GM12875 (cell line): ENCODE data around the gene WDR62.

Experiments used
- H3K4me3 ChIP-seq: one replicate; pipeline ENCODE4 v1.5.1; 2011; ENCODE audit warnings: low read depth, low read length, control low read depth
- CTCF ChIP-seq: IDR thresholded peaks from 2 replicates; pipeline ENCODE4 v1.5.1; 2011; ENCODE audit warnings: low read depth, mild to moderate bottlenecking, control low read depth, inconsistent platforms, low read length, moderate library complexity, borderline replicate concordance; ENCODE audit not compliant: insufficient read depth

Gene WDR62

GRCh38 chr19:36093146-36093662, 38.5 kb downstream of the WDR62 start:
- H3K4me3 ChIP-seq: no peak overlapping the region
- no peak for TF ChIP-seq CTCF

GRCh38 chr19:36093687-36094086, 39.0 kb downstream of the WDR62 start:
- TF ChIP-seq CTCF: no peak
- no peak overlapping the region for H3K4me3 ChIP-seq

GRCh38 chr19:36097036-36097435, 42.3 kb downstream of the WDR62 start:
- H3K4me3 ChIP-seq: no peak overlapping the region
- no peak for TF ChIP-seq CTCF

- H3K4me3 ChIP-seq: no peak overlapping the region
- no peak for TF ChIP-seq CTCF
Measured at GRCh38 chr19:36099166-36099785, 44.6 kb downstream of the WDR62 start.

- H3K4me3 ChIP-seq: no peak overlapping the region
- TF ChIP-seq CTCF: no peak
Measured at GRCh38 chr19:36100476-36100875, 45.8 kb downstream of the WDR62 start.

GRCh38 chr19:36101550-36102327, 47.0 kb downstream of the WDR62 start:
- H3K4me3 ChIP-seq: no peak overlapping the region
- no peak for TF ChIP-seq CTCF

GRCh38 chr19:36103040-36103626, 48.4 kb downstream of the WDR62 start:
- no peak for TF ChIP-seq CTCF
- H3K4me3 ChIP-seq: no peak overlapping the region
